ENCODE data around the gene CAPN13. TPM values are rescaled to one million over a fixed set of nuclear protein-coding genes. Genes with fewer than 3 reads are reported as not detected.

The CAPN13 gene
- total and polyA plus RNA-seq, 2 donors (not counting 3 experiments of a cell fraction or from before 2014, with no cell fraction given) = not detected

- FAIRE-seq (no peak), DNase-seq (ENCODE audit: low read depth, low spot score) (no peak)
- intact Hi-C loops (cut with micrococcal nuclease) (no loop called here), dilution Hi-C loops (cut with MboI; ENCODE audit: extremely low pct_ligation_motif_present, low sequenced_read_pairs) (loop anchor here (25.0 kb wide), 1 partner anchor 632 kb away; no protein-coding TSS in a partner anchor)
- no peaks in the 10 kb centered on the region for H3K36me3 ChIP-seq (ENCODE audit: control insufficient read depth in 2 of 2, extremely low read depth in 1 of 2, insufficient read depth in 2 of 2, low read length in 2 of 2)
- no peaks in the 10 kb centered on the region for H3K79me2 ChIP-seq (ENCODE audit: control insufficient read depth, insufficient read depth, low read length)
- H2AFZ ChIP-seq (ENCODE audit: low read depth, low read length) = no peak overlapping the region
- POLR2A ChIA-PET = no interaction called here
- CTCF ChIA-PET = interaction anchor here (1.2 to 12.9 kb wide), 5 partner anchors 16 to 539 kb away, joined by 3 to 542 read pairs (median 6); no protein-coding TSS in a partner anchor
- no peaks in the 10 kb centered on the region for H3K9me1 ChIP-seq (replicated peaks; ENCODE audit: control insufficient read depth, extremely low read depth, insufficient read depth, low read length)
- no peaks in the 10 kb centered on the region for H3K4me1 ChIP-seq (ENCODE audit: control insufficient read depth, extremely low read depth, insufficient read depth, low read length)
- no peak overlapping the region for H3K27ac ChIP-seq (ENCODE audit: insufficient read depth, low read depth, low read length)
- H4K20me1 ChIP-seq (replicated peaks; ENCODE audit: control insufficient read depth, extremely low read depth, insufficient read depth, low read length) = no peaks in the 10 kb centered on the region
- no peak overlapping the region for H3K4me3 ChIP-seq (replicated peaks in 1 of 3; ENCODE audit: insufficient read depth in 1 of 3, low read depth in 1 of 3, low read length in 3 of 3)
- peaks cover 2% of the 10 kb centered on the region for H3K9me3 ChIP-seq (replicated peaks; ENCODE audit: control insufficient read depth, insufficient read depth, low read length)
- H3K27me3 ChIP-seq (ENCODE audit: control insufficient read depth in 2 of 2, insufficient read depth in 2 of 2, low read length in 2 of 2) = no peaks in the 10 kb centered on the region
- no peak overlapping the region for H3K9ac ChIP-seq (replicated peaks; ENCODE audit: extremely low read depth, insufficient read depth, low read length)
- no peak overlapping the region for H3K4me2 ChIP-seq (ENCODE audit: insufficient read depth, low read length)
- no TSS peak for BruUV-seq (replicated peaks)
- TF ChIP-seq JUN (IDR thresholded peaks at IDR 0.05; ENCODE audit: borderline replicate concordance, insufficient read depth, insufficient read length, low read depth) (no peak), GATA2 (IDR thresholded peaks at IDR 0.05; ENCODE audit: insufficient read depth, insufficient read length, low read depth, low read length) (no peak), MAX (IDR thresholded peaks at IDR 0.05; ENCODE audit: insufficient read depth, insufficient read length) (no peak), POLR2A (IDR thresholded peaks at IDR 0.05; ENCODE audit: low read depth, low read length) (no peak), FOS (IDR thresholded peaks at IDR 0.05; ENCODE audit: borderline replicate concordance, insufficient read depth, low read length) (no peak), POLR2AphosphoS5 (IDR thresholded peaks at IDR 0.05; ENCODE audit: insufficient read depth, low read depth, low read length) (no peak), MYC (IDR thresholded peaks at IDR 0.05; ENCODE audit: low read depth, low read length) (no peak), CTCF (IDR thresholded peaks at IDR 0.05; ENCODE audit: extremely low read depth in 1 of 2, insufficient read depth in 1 of 2, low read depth in 1 of 2, low read length in 2 of 2) (no peak), EZH2 (IDR thresholded peaks at IDR 0.05; ENCODE audit: borderline replicate concordance, low read depth, low read length, severe bottlenecking) (no peak)
These were observed 102.2 kb downstream of the CAPN13 start for GRCh38 chr2:30705056-30705455.

Measured in endothelial cell of umbilical vein (primary cell).